Natural killer cell (primary cell): ENCODE measurements around the gene UTF1. TPM values are rescaled to one million over a fixed set of nuclear protein-coding genes. Genes with fewer than 3 reads are reported as not detected.

ENCODE experiments used
- ATAC-seq, 3 donors: fragments of 150-1000 bp in 2 of 3; fragments of 200-7000 bp in 1 of 3; cut with Tn5 transposase; 1 replicate in 1 of 3; 2 replicates in 2 of 3; pipeline ENCODE4 v1.10.0; 2021; ENCODE audit warnings: mild to moderate bottlenecking in 2 of 3, moderate library complexity in 2 of 3
- DNase-seq, 2 donors: peaks; one replicate each; pipeline versions ENCODE4 v3.0.0 to v3.0.0-alpha.2; 2013 to 2021; ENCODE audit warnings: mixed read lengths in 1 of 2
- H3K27ac ChIP-seq: one replicate; pipeline ENCODE4 v1.5.1; 2013; ENCODE audit warnings: mild to moderate bottlenecking, low read length
- H3K27me3 ChIP-seq: one replicate; pipeline ENCODE4 v1.6.1; 2013; ENCODE audit warnings: low read length; ENCODE audit not compliant: control insufficient read depth, insufficient read depth
- H3K36me3 ChIP-seq: one replicate; pipeline ENCODE4 v1.6.1; 2013; ENCODE audit warnings: low read length; ENCODE audit not compliant: control insufficient read depth, insufficient read depth
- H3K4me1 ChIP-seq: one replicate; pipeline ENCODE4 v1.6.1; 2013; ENCODE audit warnings: low read length; ENCODE audit not compliant: control insufficient read depth, insufficient read depth
- H3K4me3 ChIP-seq: one replicate; pipeline ENCODE4 v1.5.1; 2013; ENCODE audit warnings: low read length
- H3K9me3 ChIP-seq: one replicate; pipeline ENCODE4 v1.6.1; 2013; ENCODE audit warnings: low read length; ENCODE audit not compliant: control insufficient read depth, insufficient read depth
- H3K27ac Mint-ChIP-seq, 2 donors: one replicate each; pipeline ENCODE4 v1.8.0; 2022; ENCODE audit warnings: mild to moderate bottlenecking in 2 of 2, mixed read lengths in 2 of 2, moderate library complexity in 1 of 2
- H3K27me3 Mint-ChIP-seq, 2 donors: one replicate each; pipeline ENCODE4 v1.8.0; 2022; ENCODE audit warnings: low read depth in 2 of 2, mixed read lengths in 2 of 2
- H3K36me3 Mint-ChIP-seq: one replicate; pipeline ENCODE4 v1.8.0; 2022; ENCODE audit warnings: mixed read lengths
- H3K4me1 Mint-ChIP-seq, 2 donors: one replicate each; pipeline ENCODE4 v1.8.0; 2022; ENCODE audit warnings: mixed read lengths in 2 of 2
- H3K4me3 Mint-ChIP-seq: one replicate; pipeline ENCODE4 v1.8.0; 2022; ENCODE audit warnings: mild to moderate bottlenecking, moderate library complexity, mixed read lengths
- H3K9me3 Mint-ChIP-seq, 2 donors: one replicate each; pipeline ENCODE4 v1.8.0; 2022; ENCODE audit warnings: mixed read lengths in 2 of 2
- WGBS: methylation state at CpG from one replicate; pipeline ENCODE4 v1.1.7; 2013; ENCODE audit warnings: missing lambda C conversion rate; ENCODE audit not compliant: insufficient coverage; 5-methylcytosine and 5-hydroxymethylcytosine counted together
- intact Hi-C: fragments of 100-400 bp; cut with micrococcal nuclease; formaldehyde crosslinking; loops from one replicate; pipeline ENCODE4 v1.14.2; 2022
- total RNA-seq, 4 donors: library from RNA; stranded (reverse); fragments of 120-200 nt in 1 of 4; gene quantifications; one replicate each; pipeline versions ENCODE4 v1.2.3 to v1.2.4, GENCODE V29; 2013 to 2022
- TF ChIP-seq, protein P1 (sequence below): fragments of 200-600 bp; IDR thresholded peaks from one replicate; pipeline ENCODE4 v1.8.0; 2022; ENCODE audit warnings: antibody characterized with exemption

The UTF1 gene
- total RNA-seq, 3 donors from 2014 or later (not counting 1 experiment from before 2014, with no cell fraction given) = 0.31 to 0.33 TPM; not detected in 1

DNA sequence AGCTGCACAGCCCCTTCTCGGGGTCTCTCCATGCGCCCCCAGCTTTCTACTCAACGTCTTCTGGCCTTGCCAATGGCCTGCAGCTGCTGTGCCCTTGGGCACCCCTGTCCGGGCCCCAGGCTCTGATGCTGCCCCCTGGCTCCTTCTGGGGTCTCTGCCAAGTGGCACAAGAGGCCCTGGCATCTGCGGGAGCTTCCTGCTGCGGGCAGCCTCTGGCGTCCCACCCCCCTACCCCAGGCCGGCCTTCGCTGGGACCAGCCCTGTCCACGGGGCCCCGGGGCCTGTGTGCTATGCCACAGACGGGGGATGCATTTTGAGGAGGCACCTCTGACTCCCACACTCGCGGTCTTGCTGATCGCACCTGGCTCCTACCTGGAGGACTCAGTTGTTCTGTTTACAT, 10.0 kb downstream of the UTF1 start:
- no peak overlapping the region for H3K4me3 Mint-ChIP-seq
- 44% methylated on average over 15 of the region's 15 CpGs for WGBS

DNA sequence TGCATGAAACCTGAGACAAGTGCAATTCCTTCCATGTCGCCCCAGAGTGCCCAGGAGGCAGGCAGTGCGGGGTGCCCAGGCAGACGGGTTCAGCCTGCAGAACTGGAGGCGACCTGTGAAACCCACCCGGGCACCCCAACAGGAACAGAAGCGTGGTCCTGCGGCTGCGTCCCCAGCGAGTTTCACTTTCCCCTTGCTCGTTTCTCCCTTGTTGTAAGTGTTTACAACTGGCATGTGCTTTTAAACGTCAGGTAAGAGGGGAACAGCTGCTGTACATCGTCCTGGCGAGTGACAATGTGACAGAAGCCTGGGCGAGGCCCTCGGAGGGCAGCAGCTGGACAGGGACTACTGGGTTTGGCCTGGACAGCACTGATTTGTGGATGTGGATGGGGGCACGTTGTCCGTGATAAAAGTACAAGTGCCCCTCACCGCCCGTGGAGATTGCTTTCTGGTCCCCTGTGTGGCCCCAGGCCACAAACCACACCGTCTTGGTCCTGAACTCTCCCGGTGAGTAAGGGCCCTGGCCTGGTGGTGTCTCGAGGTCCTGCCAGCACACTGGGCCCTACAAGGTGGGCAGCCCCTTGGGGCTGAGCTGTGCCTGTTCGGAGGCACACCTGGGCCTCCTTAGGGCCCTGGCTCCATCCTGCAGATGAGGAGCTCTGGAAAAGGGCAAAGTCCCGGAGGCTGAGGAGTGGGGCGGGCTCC, 11.6 kb downstream of the UTF1 start:
- H3K27me3 ChIP-seq = peaks cover 15% of the 10 kb centered on the region
- Mint-ChIP-seq H3K4me3 (peak overlapping the region; percentile 71), H3K36me3 (no peaks in the 10 kb centered on the region), H3K9me3 (no peaks in the 10 kb centered on the region), H3K27ac (peak overlapping the region in 1 of 2 donors; percentile 42), H3K27me3 (peaks cover 17 to 41% of the 10 kb centered on the region in 2 donors), H3K4me1 (peaks cover 6 to 33% of the 10 kb centered on the region in 2 donors)
- DNase-seq = peak in 1 of 2 donors; percentile 42
- intact Hi-C loops = no loop called here
- TF ChIP-seq, protein P1, sequence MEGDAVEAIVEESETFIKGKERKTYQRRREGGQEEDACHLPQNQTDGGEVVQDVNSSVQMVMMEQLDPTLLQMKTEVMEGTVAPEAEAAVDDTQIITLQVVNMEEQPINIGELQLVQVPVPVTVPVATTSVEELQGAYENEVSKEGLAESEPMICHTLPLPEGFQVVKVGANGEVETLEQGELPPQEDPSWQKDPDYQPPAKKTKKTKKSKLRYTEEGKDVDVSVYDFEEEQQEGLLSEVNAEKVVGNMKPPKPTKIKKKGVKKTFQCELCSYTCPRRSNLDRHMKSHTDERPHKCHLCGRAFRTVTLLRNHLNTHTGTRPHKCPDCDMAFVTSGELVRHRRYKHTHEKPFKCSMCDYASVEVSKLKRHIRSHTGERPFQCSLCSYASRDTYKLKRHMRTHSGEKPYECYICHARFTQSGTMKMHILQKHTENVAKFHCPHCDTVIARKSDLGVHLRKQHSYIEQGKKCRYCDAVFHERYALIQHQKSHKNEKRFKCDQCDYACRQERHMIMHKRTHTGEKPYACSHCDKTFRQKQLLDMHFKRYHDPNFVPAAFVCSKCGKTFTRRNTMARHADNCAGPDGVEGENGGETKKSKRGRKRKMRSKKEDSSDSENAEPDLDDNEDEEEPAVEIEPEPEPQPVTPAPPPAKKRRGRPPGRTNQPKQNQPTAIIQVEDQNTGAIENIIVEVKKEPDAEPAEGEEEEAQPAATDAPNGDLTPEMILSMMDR = no peak
- H3K4me3 ChIP-seq = peak overlapping the region; percentile 46
- WGBS = 16% methylated on average over 25 of the region's 25 CpGs
- no peak overlapping the region for H3K27ac ChIP-seq
- H3K36me3 ChIP-seq = no peaks in the 10 kb centered on the region
- H3K9me3 ChIP-seq = no peaks in the 10 kb centered on the region
- H3K4me1 ChIP-seq = peaks cover 29% of the 10 kb centered on the region
- peak; percentile 53 to 68 (median 53) for ATAC-seq

More for the DNA sequence above, 10.0 kb downstream of the UTF1 start:
- DNase-seq (no peak), ATAC-seq (no peak)
- Mint-ChIP-seq H3K27ac (no peak overlapping the region), H3K9me3 (no peaks in the 10 kb centered on the region), H3K4me1 (peaks cover 6 to 43% of the 10 kb centered on the region in 2 donors), H3K36me3 (no peaks in the 10 kb centered on the region), H3K27me3 (peaks cover 17 to 45% of the 10 kb centered on the region in 2 donors)
- no peak overlapping the region for H3K4me3 ChIP-seq
- intact Hi-C loops = no loop called here
- H3K27me3 ChIP-seq = peaks cover 24% of the 10 kb centered on the region
- H3K27ac ChIP-seq = no peak overlapping the region
- no peaks in the 10 kb centered on the region for H3K9me3 ChIP-seq
- H3K4me1 ChIP-seq = peaks cover 45% of the 10 kb centered on the region
- TF ChIP-seq, protein P1 = no peak
- no peaks in the 10 kb centered on the region for H3K36me3 ChIP-seq

DNA sequence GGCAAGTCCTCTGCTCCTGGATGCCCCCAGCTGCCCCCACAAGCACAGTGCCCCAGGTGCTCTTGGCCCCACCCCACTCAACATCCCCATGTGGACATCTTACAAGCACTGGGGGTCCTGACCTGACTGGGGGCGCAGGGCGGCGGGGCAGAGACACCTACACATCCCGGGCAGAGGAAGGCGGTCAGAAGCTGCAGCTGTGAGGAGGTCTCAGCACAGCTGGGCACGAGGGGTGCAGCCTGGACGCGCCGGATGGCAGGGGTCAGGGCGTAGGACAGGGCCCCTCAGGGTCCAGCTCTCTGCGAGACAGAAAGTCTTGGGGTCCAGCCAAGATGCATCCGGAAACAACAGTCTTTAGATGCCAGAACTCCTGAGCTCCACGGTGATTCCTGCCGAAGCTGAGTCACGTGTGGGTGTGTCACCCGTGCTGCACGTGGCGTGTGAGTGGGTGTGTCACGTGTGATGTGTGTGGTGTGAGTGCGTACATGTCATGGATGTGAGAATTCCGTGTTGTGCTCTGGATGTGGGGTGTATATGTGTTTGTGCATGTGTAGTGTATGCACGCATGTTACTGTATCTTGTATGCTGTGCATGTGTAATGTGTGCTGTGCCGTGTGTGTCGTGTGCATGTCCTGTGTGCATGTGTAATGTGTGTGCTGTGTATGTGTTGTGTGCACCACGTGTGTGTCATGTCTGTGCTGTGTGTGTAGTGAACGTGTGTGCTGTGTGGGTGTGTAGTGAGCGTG, 12.8 kb downstream of the UTF1 start:
- Mint-ChIP-seq H3K27me3 (peaks cover 17 to 37% of the 10 kb centered on the region in 2 donors), H3K36me3 (no peaks in the 10 kb centered on the region), H3K9me3 (no peaks in the 10 kb centered on the region), H3K27ac (no peak overlapping the region), H3K4me3 (peak overlapping the region; percentile 64), H3K4me1 (peaks cover 6 to 32% of the 10 kb centered on the region in 2 donors)
- TF ChIP-seq, protein P1 = no peak
- WGBS = 91% methylated on average over 27 of the region's 27 CpGs
- H3K4me1 ChIP-seq = peaks cover 20% of the 10 kb centered on the region
- DNase-seq (no peak), ATAC-seq (no peak)
- no peaks in the 10 kb centered on the region for H3K9me3 ChIP-seq
- H3K36me3 ChIP-seq = no peaks in the 10 kb centered on the region
- no peak overlapping the region for H3K27ac ChIP-seq
- no peak overlapping the region for H3K4me3 ChIP-seq
- intact Hi-C loops = no loop called here
- H3K27me3 ChIP-seq = peaks cover 9% of the 10 kb centered on the region
